PFSK-1 (cell line): Measurements from ENCODE around the gene SCGB1D4.

ENCODE experiments used
- FOXP2 ChIP-seq: optimal IDR thresholded peaks from 2 replicates; pipeline ENCODE3; 2011; ENCODE audit warnings: borderline replicate concordance, control low read depth, inconsistent platforms; ENCODE audit not compliant: insufficient read depth; ENCODE audit errors: extremely low read length, extremely low read depth
- SIN3A ChIP-seq: IDR thresholded peaks from 2 replicates; pipeline ENCODE4 v1.6.1; 2012; ENCODE audit warnings: mild to moderate bottlenecking, low read length, moderate library complexity, borderline replicate concordance; ENCODE audit not compliant: insufficient read depth
- TAF1 ChIP-seq: IDR thresholded peaks from 2 replicates; pipeline ENCODE4 v1.6.1; 2012; ENCODE audit warnings: low read length, control low read depth, borderline replicate concordance; ENCODE audit not compliant: insufficient read depth
- TF ChIP-seq, protein P1 (sequence below), 2 experiments: IDR thresholded peaks; 2 replicates each; pipeline versions ENCODE4 v1.6.1 to v1.8.0; 2011 to 2012; ENCODE audit warnings: low read depth in 2 of 2, low read length in 2 of 2, control low read depth in 1 of 2, inconsistent platforms in 1 of 2, mild to moderate bottlenecking in 1 of 2, moderate library complexity in 1 of 2; ENCODE audit not compliant: insufficient read depth in 1 of 2

DNA sequence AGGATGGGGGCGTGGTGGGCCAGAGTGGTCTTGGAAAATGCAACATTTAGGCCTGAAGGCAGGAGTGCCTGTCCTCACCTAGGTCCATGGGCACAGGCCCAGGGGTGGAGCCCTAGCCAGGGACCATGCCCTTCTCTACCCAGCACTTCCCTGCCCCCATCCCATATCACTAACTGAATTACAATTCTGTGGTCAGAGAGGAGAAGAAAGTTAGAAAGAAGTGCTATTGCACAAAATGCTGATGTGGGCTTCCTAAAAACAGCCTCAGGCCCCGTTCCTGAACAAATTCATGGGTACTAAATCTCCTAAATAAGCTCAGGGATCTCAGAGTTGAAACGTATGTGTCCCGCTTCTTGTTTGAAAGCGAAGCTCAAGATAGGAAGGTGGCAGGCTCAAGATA, 34.9 kb upstream of the SCGB1D4 start:
- TF ChIP-seq TAF1 (no peak), SIN3A (no peak), FOXP2 (no peak)
- TF ChIP-seq, protein P1, sequence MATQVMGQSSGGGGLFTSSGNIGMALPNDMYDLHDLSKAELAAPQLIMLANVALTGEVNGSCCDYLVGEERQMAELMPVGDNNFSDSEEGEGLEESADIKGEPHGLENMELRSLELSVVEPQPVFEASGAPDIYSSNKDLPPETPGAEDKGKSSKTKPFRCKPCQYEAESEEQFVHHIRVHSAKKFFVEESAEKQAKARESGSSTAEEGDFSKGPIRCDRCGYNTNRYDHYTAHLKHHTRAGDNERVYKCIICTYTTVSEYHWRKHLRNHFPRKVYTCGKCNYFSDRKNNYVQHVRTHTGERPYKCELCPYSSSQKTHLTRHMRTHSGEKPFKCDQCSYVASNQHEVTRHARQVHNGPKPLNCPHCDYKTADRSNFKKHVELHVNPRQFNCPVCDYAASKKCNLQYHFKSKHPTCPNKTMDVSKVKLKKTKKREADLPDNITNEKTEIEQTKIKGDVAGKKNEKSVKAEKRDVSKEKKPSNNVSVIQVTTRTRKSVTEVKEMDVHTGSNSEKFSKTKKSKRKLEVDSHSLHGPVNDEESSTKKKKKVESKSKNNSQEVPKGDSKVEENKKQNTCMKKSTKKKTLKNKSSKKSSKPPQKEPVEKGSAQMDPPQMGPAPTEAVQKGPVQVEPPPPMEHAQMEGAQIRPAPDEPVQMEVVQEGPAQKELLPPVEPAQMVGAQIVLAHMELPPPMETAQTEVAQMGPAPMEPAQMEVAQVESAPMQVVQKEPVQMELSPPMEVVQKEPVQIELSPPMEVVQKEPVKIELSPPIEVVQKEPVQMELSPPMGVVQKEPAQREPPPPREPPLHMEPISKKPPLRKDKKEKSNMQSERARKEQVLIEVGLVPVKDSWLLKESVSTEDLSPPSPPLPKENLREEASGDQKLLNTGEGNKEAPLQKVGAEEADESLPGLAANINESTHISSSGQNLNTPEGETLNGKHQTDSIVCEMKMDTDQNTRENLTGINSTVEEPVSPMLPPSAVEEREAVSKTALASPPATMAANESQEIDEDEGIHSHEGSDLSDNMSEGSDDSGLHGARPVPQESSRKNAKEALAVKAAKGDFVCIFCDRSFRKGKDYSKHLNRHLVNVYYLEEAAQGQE (IDR thresholded peaks at IDR 0.05; ENCODE audit: insufficient read depth in 1 of 2, low read depth in 2 of 2, low read length in 2 of 2): no peak
